Left lung (tissue), 10 donors: Measurements from ENCODE around the gene LRPPRC. TPM values are rescaled to one million over a fixed set of nuclear protein-coding genes. Genes with fewer than 3 reads are reported as not detected.

Experiments used
- ATAC-seq: fragments of 200-7000 bp; cut with Tn5 transposase; one replicate; pipeline ENCODE4 v1.9.1; 2020; ENCODE audit warnings: moderate library complexity
- DNase-seq, 4 donors: peaks; one replicate each; pipeline ENCODE4 v3.0.0-alpha.2; 2013 to 2020
- H3K27ac ChIP-seq, 2 donors: fragments of 200-600 bp; sonication (generic) in 1 of 2; one replicate each; pipeline versions ENCODE4 v1.5.0 to v1.8.0; 2020 to 2021
- H3K27me3 ChIP-seq, 2 donors: fragments of 200-600 bp; sonication (generic) in 1 of 2; one replicate each; pipeline versions ENCODE4 v1.5.0 to v1.8.0; 2020 to 2021
- H3K36me3 ChIP-seq, 2 donors: fragments of 200-600 bp; sonication (generic) in 1 of 2; one replicate each; pipeline versions ENCODE4 v1.5.0 to v1.8.0; 2020 to 2021
- H3K4me1 ChIP-seq, 2 donors: fragments of 200-600 bp; one replicate each; pipeline ENCODE4 v1.8.0; 2021
- H3K4me3 ChIP-seq, 2 donors: fragments of 200-600 bp; sonication (generic) in 1 of 2; one replicate each; pipeline versions ENCODE4 v1.5.0 to v1.8.0; 2020 to 2021; ENCODE audit warnings: mild to moderate bottlenecking in 1 of 2
- H3K9me3 ChIP-seq, 2 donors: fragments of 200-600 bp; sonication (generic) in 1 of 2; one replicate each; pipeline versions ENCODE4 v1.5.0 to v1.8.0; 2020 to 2021
- CTCF ChIP-seq, 2 donors: fragments of 200-600 bp; sonication (generic) in 1 of 2; IDR thresholded peaks; one replicate each; pipeline versions ENCODE4 v1.5.0 to v1.8.0; 2021; ENCODE audit warnings: antibody characterized with exemption in 2 of 2
- intact Hi-C, 2 donors: fragments of 100-400 bp; cut with DNase I; formaldehyde crosslinking; loops; one replicate each; pipeline versions ENCODE4 v1.11.2 to v1.14.2; 2022
- polyA plus RNA-seq, 6 donors: library from polyadenylated mRNA; unstranded; fragments of 120-200 nt; gene quantifications; one replicate each; pipeline ENCODE4 v1.2.1, GENCODE V29; 2013; ENCODE audit not compliant: insufficient read length in 6 of 6
- total RNA-seq, 2 donors: library from RNA; stranded (reverse); fragmentation: NEBNext Ultra II Directional; extraction: Animal tissue kit (Norgen Biotek cat#: 25700); gene quantifications; one replicate each; pipeline ENCODE4 v1.2.1, GENCODE V29; 2021
- donor health status: DM: no; HTN: yes; CAD: no.
- donor health status: DM: no; HTN: no; CAD: no.

LRPPRC gene
- total and polyA plus RNA-seq, 8 donors, result 63.1 to 112 (median 98.5) TPM

GRCh38 chr2:43837831-43838559 lies 157.8 kb downstream of the LRPPRC start:
- no peak for TF ChIP-seq CTCF (IDR thresholded peaks at IDR 0.05)
- H3K9me3 ChIP-seq, result no peaks in the 10 kb centered on the region
- DNase-seq (no peak), ATAC-seq (no peak)
- peaks cover 0 to 9% of the 10 kb centered on the region in 2 donors for H3K27me3 ChIP-seq
- no peak overlapping the region for H3K27ac ChIP-seq
- no peaks in the 10 kb centered on the region for H3K4me1 ChIP-seq
- intact Hi-C loops, result no loop called here
- no peaks in the 10 kb centered on the region for H3K36me3 ChIP-seq
- H3K4me3 ChIP-seq, result no peak overlapping the region

GRCh38 chr2:43837033-43837432 lies 158.8 kb downstream of the LRPPRC start:
- Histone ChIP-seq H3K27ac (no peak overlapping the region), H3K4me3 (no peak overlapping the region), H3K9me3 (no peaks in the 10 kb centered on the region), H3K36me3 (no peaks in the 10 kb centered on the region), H3K4me1 (peaks cover 0 to 4% of the 10 kb centered on the region in 2 donors), H3K27me3 (peaks cover 0 to 19% of the 10 kb centered on the region in 2 donors)
- DNase-seq (no peak), ATAC-seq (no peak)
- intact Hi-C loops, result no loop called here
- no peak for TF ChIP-seq CTCF (IDR thresholded peaks at IDR 0.05)

Other genes with a start within 250 kb of the LRPPRC start
- 10 to 100 TPM; 17.8 TPM for gene DYNC2LI1, start 221.9 kb downstream of the LRPPRC start, total RNA-seq
- gene DYNC2LI1, start 221.9 kb downstream of the LRPPRC start, polyA plus RNA-seq, result 100 to 1,000 TPM in 2 of 6 donors, 10 to 100 TPM in 4; 83.2 to 105 (median 95.7) TPM
- gene ABCG5, start 157.2 kb downstream of the LRPPRC start, total RNA-seq, result not detected
- under 1 TPM; 0.18 to 0.52 (median 0.43) TPM for gene ABCG5, start 157.2 kb downstream of the LRPPRC start, polyA plus RNA-seq
- not detected for gene ABCG8, start 157.0 kb downstream of the LRPPRC start, total RNA-seq
- gene ABCG8, start 157.0 kb downstream of the LRPPRC start, polyA plus RNA-seq, result 1 to 10 TPM in 1 of 6 donors, under 1 TPM in 5; 0.48 to 1.3 (median 0.68) TPM
- 10 to 100 TPM; 37.5 to 38.4 TPM for gene PPM1B, start 172.9 kb upstream of the LRPPRC start, total RNA-seq
- gene PPM1B, start 172.9 kb upstream of the LRPPRC start, polyA plus RNA-seq, result 10 to 100 TPM; 52.7 to 66.2 (median 60.1) TPM